Embryonic facial prominence (tissue), 1 donor: ENCODE data around the gene IL13RA1.
"Not testable (repeated sequence)": the region's sequence is repeated elsewhere in the genome, so short reads cannot be mapped to it uniquely, and the experiment has no call there.

Experiments used
- DNase-seq: peaks from one replicate; pipeline ENCODE4 v3.0.0-alpha.2; 2016; ENCODE audit errors: extremely low spot score

The IL13RA1 gene

DNA sequence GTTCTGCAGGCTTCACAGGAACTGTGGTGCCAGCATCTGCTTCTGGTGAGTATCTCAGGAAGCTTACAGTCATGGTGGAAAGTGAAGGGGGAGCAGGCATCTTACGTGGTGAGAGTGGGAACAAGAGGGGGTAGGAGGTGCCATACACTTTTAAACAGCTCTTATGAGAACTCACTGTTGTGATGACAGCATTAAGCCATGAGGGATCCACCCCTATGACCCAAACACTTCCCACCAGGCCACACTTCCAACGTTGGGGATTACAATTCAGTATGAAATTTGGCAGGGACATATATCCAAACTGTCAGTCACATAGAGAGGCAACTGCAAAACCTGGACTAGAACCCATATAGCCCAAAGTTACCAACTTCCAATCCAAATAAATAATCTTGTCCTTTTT, 53.1 kb downstream of the IL13RA1 start:
- DNase-seq: no peak

DNA sequence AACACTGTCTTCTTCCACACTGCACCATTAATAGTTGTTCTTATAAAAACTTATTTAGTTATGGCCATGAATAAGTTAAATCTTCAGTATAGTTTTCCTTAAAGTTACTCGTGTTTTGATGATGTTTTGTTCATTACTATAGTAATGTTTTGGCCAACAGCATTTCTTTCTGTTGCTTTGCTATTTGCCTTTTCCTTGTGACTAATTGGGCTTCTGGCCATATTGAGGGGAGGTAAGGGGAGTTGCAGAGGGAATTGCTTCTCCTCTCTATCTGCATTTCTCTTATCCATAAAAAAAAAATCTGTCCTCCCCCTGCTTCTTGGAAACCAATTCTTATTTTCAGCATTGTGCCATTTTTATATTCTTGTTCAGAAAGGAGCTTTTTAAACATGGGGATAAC, 53.5 kb downstream of the IL13RA1 start:
- DNase-seq: no peak

DNA sequence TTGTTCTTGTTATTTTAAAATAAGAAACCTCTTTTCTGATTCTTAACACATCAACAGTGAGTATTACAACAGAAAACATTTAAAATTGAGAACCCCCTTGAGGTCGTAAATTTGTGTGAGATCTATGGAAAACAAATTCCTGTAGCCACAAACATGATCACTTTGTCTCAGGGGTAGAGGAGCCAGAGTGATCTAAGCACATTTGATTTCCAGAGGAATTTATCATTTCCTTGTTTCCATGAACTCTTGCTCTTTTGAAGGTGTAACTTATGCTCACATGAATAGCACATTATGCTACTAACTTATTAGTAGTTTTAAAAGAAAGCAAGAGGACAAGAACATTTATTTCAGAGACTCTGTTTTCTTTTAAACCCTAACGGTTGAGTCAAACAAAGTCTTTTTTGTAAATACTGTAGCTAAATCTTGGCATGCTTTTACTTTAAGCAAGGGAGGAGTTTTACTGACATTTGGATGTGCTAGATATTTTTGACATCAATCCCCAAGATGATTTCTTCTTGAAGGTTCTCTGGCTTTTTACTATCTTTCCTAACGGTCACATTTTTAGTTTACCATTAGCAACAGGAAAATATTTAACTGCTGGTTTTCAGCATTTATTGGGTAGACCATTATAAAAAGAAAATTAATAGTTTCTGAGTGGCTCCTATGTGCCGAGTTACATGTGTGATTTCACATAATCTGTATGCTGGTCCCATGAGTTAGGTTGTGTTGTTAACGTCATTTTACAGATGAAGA, 68.3 kb downstream of the IL13RA1 start:
- no peak for DNase-seq

DNA sequence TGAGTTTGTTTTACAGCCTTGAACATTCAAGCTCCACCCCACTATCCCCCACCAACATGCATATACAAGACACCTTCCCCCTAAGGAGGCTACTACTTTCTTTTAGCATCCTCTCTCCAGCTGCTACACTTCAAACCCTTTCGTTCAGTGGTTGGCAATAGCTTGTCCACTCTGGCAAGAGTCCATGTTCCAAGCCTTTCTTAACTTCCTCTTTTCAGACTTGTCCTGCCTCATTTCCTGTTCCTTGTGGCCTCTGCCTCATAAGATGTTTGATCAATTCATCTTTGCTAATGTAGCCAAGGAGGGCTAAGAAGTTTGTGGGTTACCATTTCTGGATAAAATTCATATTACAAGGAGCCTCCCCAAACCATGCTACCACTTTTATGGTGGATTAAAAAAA, 75.5 kb downstream of the IL13RA1 start:
- no peak for DNase-seq

DNA sequence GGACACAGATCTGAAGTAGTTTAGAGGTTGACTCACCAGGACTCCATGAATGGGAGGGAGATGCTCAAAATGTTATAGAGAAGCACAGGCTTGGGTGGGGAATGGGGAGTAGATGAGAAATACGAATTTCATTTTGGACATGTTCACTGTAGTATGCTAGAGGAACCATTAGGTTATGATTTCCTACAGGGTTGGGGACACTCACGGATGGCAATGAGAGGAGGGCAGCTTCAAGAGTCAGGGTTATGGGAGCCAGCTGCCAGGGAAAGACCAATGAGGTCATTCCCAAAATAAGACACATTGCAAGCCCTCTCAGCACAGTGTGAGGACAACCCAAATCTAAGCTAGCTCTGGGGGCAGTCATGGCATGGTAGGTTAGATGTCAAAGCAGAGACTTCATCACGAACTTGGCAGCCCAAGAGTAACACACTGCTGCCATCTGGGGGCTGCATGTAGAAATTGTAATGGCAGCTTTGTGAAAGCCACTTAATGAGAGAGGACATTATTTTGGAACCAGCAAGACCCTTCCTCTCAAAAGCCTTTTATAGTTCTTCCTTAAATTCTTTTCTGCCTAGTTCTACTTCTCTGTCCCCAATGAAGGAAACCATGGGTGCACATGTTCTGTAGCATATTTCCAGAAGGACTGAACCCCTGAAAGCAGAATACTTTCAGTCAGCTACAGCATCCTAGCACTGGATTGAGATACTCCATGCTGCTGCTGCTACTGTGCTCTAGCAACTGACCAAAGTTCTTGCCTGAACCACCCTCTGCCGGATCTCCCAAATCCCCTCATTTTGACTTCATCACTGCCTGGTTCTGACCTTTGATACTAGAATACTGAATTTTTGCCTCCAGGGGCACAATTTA, 80.0 kb downstream of the IL13RA1 start:
- DNase-seq: no peak

DNA sequence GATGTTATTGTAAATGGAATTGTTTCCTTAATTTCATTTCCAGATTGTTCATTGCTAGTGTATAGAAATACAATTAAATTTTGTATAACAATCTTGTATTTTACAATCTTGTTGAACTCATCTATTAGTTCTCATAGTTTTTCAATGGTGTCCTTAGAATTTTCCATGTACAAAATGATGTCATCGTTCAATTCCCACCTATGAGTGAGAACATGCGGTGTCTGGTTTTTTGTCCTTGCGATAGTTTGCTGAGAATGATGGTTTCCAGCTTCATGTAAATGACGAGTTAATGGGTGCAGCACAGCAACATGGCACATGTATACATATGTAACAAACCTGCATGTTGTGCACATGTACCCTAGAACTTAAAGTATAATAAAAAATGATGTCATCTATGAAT, 89.9 kb downstream of the IL13RA1 start:
- DNase-seq: not testable (repeated sequence)

DNA sequence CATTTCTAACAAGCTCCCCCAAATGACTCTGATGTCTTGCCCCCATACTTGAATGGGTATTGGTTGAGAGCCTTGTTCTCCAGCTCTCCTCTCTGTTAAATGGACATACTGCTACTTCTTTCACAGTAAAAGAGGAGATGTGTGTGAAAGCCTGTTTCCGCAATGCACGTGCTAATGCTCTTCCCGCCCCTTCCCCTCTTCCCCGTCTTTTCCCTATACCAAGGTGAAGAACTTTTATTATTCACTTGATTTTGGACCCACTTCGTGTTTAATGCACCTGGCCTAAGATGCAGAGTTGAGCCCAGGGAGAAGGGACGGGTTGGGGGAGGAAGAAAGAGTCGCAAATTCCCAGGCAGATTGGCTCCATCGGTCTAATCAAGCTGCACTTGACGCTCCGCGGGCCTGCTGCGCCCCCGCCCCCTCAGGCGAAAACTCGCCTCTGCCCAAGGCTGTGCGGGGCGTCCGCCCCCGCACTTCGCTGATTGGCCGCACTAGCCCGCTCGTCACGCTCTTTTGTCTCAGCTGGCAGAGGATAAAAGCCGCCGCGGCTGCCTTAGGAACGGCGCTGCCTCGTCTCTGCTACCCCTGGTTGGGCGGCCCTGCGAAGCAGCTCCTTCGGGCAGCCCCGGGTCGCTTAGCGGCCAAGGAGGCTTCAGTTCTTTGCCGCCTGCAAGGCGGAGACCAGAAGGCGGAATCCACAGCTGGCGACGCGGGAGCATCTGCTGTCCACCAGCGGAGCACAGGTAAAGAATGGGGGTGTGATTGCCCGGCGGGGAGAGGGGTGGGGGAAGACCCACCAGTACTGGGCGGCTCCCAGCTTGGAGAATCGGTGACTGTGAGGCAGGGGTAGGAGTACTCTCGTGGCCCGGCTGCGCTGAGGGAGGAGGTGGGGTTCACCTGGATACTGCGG, 96.1 kb downstream of the IL13RA1 start, which contains the start of gene ZCCHC12:
Gene ZCCHC12 (plus strand): TSS at position 562 of the 910 bp plus-strand sequence. CDS start 1,421 bp downstream, outside the sequence.
- DNase-seq: no peak

DNA sequence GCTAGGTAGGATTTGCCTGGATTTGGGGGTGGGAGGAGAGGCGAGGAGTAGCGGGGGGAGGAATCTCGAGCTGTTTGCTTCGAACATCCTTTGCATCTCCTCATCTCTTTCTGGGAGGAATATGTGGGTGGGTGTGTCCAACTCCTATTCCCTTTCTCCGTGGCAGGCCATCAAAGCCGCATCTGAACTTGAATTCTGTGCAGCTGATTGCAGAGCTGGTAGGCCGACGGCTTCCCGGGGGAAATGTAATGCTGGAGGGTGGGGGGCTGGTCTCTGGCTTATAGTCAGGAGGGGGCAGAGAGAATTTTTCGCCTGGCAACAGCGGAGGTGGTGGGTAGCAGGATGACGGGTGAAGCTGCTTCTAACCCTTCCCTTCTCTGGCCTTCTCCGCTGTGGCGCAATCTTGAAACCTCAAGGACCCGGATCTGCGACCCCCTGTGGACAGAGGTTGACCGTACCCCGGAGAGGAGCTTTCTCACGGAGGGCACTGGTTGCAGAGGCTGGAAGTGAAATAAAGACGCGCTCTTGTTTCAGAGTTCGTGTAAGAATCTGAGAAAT, 96.8 kb downstream of the IL13RA1 start:
- no peak for DNase-seq

DNA sequence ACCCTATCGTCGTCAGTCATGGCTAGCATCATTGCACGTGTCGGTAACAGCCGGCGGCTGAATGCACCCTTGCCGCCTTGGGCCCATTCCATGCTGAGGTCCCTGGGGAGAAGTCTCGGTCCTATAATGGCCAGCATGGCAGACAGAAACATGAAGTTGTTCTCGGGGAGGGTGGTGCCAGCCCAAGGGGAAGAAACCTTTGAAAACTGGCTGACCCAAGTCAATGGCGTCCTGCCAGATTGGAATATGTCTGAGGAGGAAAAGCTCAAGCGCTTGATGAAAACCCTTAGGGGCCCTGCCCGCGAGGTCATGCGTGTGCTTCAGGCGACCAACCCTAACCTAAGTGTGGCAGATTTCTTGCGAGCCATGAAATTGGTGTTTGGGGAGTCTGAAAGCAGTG, 97.8 kb downstream of the IL13RA1 start:
- no peak for DNase-seq

DNA sequence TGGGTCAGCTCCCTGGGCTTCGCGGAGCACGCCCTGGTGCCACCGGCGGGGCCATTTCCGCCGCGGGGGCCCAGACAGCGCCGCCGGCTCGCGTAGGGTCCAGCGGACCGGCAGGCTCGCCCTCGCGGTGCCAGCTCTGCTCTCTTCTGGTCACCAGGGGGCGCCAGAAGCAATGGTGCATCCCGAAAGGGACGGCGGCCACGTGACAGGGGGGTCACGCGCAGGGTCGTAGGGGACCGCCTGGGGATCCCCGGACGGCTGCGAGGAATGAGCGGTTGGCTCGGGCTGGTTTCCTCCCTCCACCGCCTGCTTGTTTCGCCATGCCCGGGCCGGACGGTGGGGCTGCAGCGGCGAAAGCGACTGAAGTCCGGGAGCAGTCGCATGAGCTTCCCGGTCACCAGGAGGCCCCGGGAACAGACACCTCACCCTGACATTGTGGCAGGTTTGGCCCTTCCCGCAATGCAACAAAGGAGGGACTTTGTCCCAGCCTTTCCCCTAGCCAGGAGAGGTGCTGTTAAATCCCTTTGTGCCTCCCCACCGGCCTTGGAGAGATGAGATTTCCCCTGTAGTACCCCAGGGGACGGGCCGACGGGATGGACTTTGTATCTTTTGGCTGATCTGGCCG, 112.0 kb downstream of the IL13RA1 start:
- DNase-seq: no peak
